ENCODE measurements around the gene HEATR5B. TPM values are rescaled to one million over a fixed set of nuclear protein-coding genes. Genes with fewer than 3 reads are reported as not detected.

Gene HEATR5B
- total and polyA plus RNA-seq, 2 of the 8 experiments (the other 6 are each of a cell fraction or from before 2014, with no cell fraction given) = 7.0 to 12.6 TPM

GRCh38 chr2:37013315-37013641 lies 70.9 kb downstream of the HEATR5B start:
- Histone ChIP-seq H2AFZ (ENCODE audit: low read length) (no peak overlapping the region), H3K27me3 (replicated peaks in 1 of 4; ENCODE audit: control insufficient read depth in 3 of 4, extremely low read depth in 1 of 4, insufficient read depth in 3 of 4, low read length in 3 of 4) (no peaks in the 10 kb centered on the region), H3K56ac (replicated peaks; ENCODE audit: insufficient read length, low read depth, low read length) (no peak overlapping the region), H4K20me1 (replicated peaks in 1 of 2; ENCODE audit: control insufficient read depth in 1 of 2, insufficient read depth in 2 of 2, low read length in 2 of 2) (no peaks in the 10 kb centered on the region), H3K4me2 (ENCODE audit: insufficient read depth in 1 of 2, low read depth in 2 of 2, low read length in 2 of 2) (no peak overlapping the region), H3K9me3 (ENCODE audit: insufficient read depth in 2 of 2, low read depth in 1 of 2, low read length in 1 of 2) (no peaks in the 10 kb centered on the region), H4K5ac (ENCODE audit: insufficient read length, low read depth, low read length) (no peak overlapping the region), H4K8ac (ENCODE audit: extremely low read depth, insufficient read depth, low read length) (no peak overlapping the region), H3K27ac (ENCODE audit: low read depth, low read length) (no peak overlapping the region), H3K23me2 (ENCODE audit: low read depth, low read length) (no peaks in the 10 kb centered on the region), H3K79me1 (ENCODE audit: low read depth, low read length) (no peaks in the 10 kb centered on the region), H3K4ac (replicated peaks; ENCODE audit: insufficient read length, low read depth, low read length) (no peak overlapping the region), H2BK120ac (replicated peaks; ENCODE audit: low read depth, low read length) (no peak overlapping the region), H2BK12ac (ENCODE audit: low read depth, low read length) (no peak overlapping the region), H3K4me1 (replicated peaks in 1 of 4; ENCODE audit: control insufficient read depth in 3 of 4, insufficient read depth in 4 of 4, low read length in 3 of 4) (no peaks in the 10 kb centered on the region), H2BK5ac (ENCODE audit: low read depth, low read length) (no peak overlapping the region), H3K14ac (ENCODE audit: insufficient read length) (no peak overlapping the region), H4K91ac (replicated peaks; ENCODE audit: insufficient read length, low read length) (no peak overlapping the region), H3K9ac (replicated peaks in 1 of 4; ENCODE audit: extremely low read depth in 1 of 4, low read depth in 3 of 4, low read length in 3 of 4) (no peak overlapping the region), H2BK20ac (ENCODE audit: low read length) (no peak overlapping the region), H3K36me3 (ENCODE audit: control insufficient read depth in 2 of 4, insufficient read depth in 4 of 4, low read length in 3 of 4) (peaks cover 0 to 8% (median 2%) of the 10 kb centered on the region in 4 experiments; a peak in 3 of 8 replicates), H2AK5ac (ENCODE audit: low read depth, low read length) (no peak overlapping the region), H3K4me3 (ENCODE audit: extremely low read depth in 1 of 4, insufficient read depth in 2 of 4, low read depth in 3 of 4, low read length in 4 of 4) (no peak overlapping the region), H3K18ac (ENCODE audit: extremely low read depth, low read length) (no peak overlapping the region), H3K79me2 (ENCODE audit: control insufficient read depth in 1 of 2, insufficient read depth in 2 of 2, low read length in 2 of 2) (no peaks in the 10 kb centered on the region), H2BK15ac (ENCODE audit: low read length) (no peak overlapping the region), H3K23ac (ENCODE audit: insufficient read length) (no peak overlapping the region)
- DNase-seq (ENCODE audit: low read depth in 1 of 2, low spot score in 2 of 2) = no peak
- ChIA-PET POLR2A (ENCODE audit: partially characterized antibody) (no interaction called here), CTCF (ENCODE audit: partially characterized antibody) (interaction anchor here (2.1 kb wide), 1 partner anchor 10 kb away, joined by 5 read pairs; no protein-coding TSS in a partner anchor)
- 97% methylated on average over 4 of the region's 4 CpGs; no CpG with 5 or more reads in 1 of the 2 experiments for WGBS, 2 experiments (ENCODE audit: extremely low coverage in 1 of 2, insufficient coverage in 1 of 2, insufficient read length in 1 of 2, insufficient replicate concordance in 2 of 2, low coverage in 1 of 2, low lambda C conversion rate in 2 of 2, missing lambda C conversion rate in 1 of 2)
- FAIRE-seq = no peak
- TF ChIP-seq YY1 (IDR thresholded peaks at IDR 0.05; ENCODE audit: low read depth, low read length) = no peak
- TF ChIP-seq CTCF (IDR thresholded peaks at IDR 0.05; ENCODE audit: control extremely low read depth in 1 of 3, insufficient read depth in 1 of 3, low read depth in 1 of 3, low read length in 3 of 3) = no peak
- TF ChIP-seq CHD1 (IDR thresholded peaks at IDR 0.05; ENCODE audit: low read depth, low read length) = no peak
- TF ChIP-seq CEBPB (IDR thresholded peaks at IDR 0.05; ENCODE audit: low read depth, low read length) = no peak
- TF ChIP-seq POLR2A (IDR thresholded peaks at IDR 0.05; ENCODE audit: control extremely low read depth in 1 of 2, low read depth in 2 of 2, low read length in 2 of 2) = no peak
- no peak for TF ChIP-seq TAF7 (optimal IDR thresholded peaks at IDR 0.05; ENCODE audit: borderline replicate concordance, low read depth, low read length)
- no peak for TF ChIP-seq MAX (IDR thresholded peaks at IDR 0.05)
- TF ChIP-seq BACH1 (IDR thresholded peaks at IDR 0.05; ENCODE audit: low read length) = no peak
- TF ChIP-seq PHF8 (conservative IDR thresholded peaks at IDR 0.05; ENCODE audit: low read depth, low read length) = no peak
- no peak for TF ChIP-seq SAP30 (IDR thresholded peaks at IDR 0.05; ENCODE audit: insufficient read depth, insufficient replicate concordance, low read length)
- no peak for TF ChIP-seq KDM1A (IDR thresholded peaks at IDR 0.05; ENCODE audit: borderline replicate concordance, low read length)
- no peak for TF ChIP-seq EP300 (IDR thresholded peaks at IDR 0.05; ENCODE audit: borderline replicate concordance in 1 of 2, low read depth in 2 of 2, low read length in 2 of 2)
- TF ChIP-seq JUND (IDR thresholded peaks at IDR 0.05; ENCODE audit: low read length) = no peak

All from H1 (cell line).